Urothelium cell line (cell line): ENCODE results near the gene ANKRD11.
"Not testable (repeated sequence)": the region's sequence is repeated elsewhere in the genome, so short reads cannot be mapped to it uniquely, and the experiment has no call there.

Experiments
- DNase-seq: peaks from one replicate; pipeline ENCODE4 v3.0.0; 2011; ENCODE audit warnings: low spot score, mixed read lengths
- FAIRE-seq: peaks from 2 replicates; lab custom pipeline; 2011; peaks lifted over from hg19 to GRCh38; lab: Jason Lieb, UNC

The ANKRD11 gene

GRCh38 chr16:89482150-89482816 is 8.1 kb downstream of the ANKRD11 start:
- DNase-seq (no peak), FAIRE-seq (no peak)

DNA sequence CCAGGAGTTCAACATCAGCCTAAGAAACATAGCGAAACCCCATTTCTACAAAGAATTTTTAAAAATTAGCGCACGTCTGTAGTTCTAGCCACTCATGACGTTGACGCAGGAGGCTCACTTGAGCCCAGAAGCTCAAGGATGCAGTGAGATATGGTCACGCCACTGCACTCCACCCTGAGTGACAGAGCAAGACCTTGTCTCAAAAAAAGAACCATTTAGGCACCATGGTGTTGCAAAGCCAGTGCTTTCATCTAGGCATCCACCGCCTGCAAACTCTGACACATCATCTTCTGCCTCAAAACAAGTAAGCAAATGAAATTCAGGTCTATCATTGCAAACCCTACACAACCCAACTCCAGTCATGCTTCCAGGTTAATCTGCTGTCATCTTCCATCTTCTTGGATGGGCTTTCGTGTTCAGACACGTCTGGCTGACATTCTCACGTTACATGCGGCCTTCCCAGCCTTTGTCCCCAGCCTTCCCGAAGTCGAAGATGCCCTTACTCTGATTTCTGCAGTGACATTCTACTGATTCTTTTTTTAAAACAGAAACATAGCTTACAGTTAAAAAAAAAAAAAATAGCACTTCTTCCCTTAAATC is 8.9 kb downstream of the ANKRD11 start:
- FAIRE-seq (no peak), DNase-seq (no peak)

- FAIRE-seq (no peak), DNase-seq (peak; percentile 51)
Measured at GRCh38 chr16:89478576-89479221, 11.7 kb downstream of the ANKRD11 start.

- DNase-seq (no peak), FAIRE-seq (no peak)
Measured at GRCh38 chr16:89476811-89477261, 13.5 kb downstream of the ANKRD11 start.

- FAIRE-seq (no peak), DNase-seq (no peak)
Measured at GRCh38 chr16:89476379-89476778, 14.0 kb downstream of the ANKRD11 start.

DNA sequence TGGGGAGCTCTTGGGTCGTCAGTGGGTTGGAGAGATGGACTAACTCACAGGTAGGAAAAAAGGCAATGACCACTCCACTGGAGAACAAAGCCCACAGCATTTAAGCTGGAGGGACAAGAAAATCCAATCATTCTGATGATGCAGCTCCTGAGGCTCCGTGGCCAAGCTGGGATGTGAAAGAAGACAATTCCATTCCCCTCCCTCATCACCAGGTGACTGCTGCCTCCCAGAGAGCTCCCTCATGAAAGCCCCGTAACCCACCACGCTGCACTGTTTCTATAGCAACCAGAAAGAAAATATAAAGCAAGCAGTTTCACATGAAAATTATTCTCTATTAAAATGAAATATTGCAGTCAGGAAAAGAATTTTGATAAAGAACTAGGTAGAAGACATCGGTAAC is 15.2 kb downstream of the ANKRD11 start:
- FAIRE-seq (no peak), DNase-seq (no peak)

GRCh38 chr16:89473791-89474414 is 16.5 kb downstream of the ANKRD11 start:
- no peak for FAIRE-seq
- DNase-seq, result no peak

DNA sequence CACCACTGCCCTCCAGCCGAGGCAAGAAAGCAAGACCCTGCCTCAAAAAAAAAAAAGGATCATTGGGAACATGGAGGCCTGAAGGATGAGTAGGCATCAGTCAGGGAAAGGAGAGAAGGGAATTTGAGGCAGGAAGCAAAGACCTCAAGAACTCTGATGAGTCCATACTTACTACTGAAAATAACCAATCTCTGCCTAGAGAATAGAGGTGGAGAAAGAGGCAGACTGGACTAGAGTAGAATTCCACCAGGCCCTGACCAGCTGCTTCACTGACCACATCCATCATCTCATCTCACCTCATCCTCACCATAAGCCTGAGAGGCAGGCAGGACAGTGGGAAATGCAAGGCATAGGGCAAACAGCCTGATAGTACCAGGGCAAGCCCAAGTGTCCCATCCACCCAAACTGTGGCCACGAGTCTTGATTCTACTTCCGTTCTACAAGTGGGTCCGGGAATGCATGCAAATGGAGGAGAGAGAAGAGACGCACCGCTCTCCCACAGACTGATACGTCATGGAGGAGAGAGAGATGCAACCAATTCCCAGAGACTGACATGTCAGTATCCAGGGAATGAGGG is 17.1 kb downstream of the ANKRD11 start:
- DNase-seq (no peak), FAIRE-seq (no peak)

GRCh38 chr16:89472711-89473075 is 17.7 kb downstream of the ANKRD11 start:
- DNase-seq (no peak), FAIRE-seq (no peak)

GRCh38 chr16:89467382-89467781 is 23.0 kb downstream of the ANKRD11 start:
- no peak for FAIRE-seq

GRCh38 chr16:89466920-89467319 is 23.4 kb downstream of the ANKRD11 start:
- DNase-seq, result no peak
- no peak for FAIRE-seq

More at GRCh38 chr16:89467382-89467781, 23.0 kb downstream of the ANKRD11 start:
- DNase-seq, result no peak

- DNase-seq, FAIRE-seq: not testable (repeated sequence)
Measured at GRCh38 chr16:89463312-89463711, 27.0 kb downstream of the ANKRD11 start.

GRCh38 chr16:89462639-89463038 is 27.7 kb downstream of the ANKRD11 start:
- FAIRE-seq, DNase-seq: not testable (repeated sequence)

GRCh38 chr16:89461890-89462289 is 28.5 kb downstream of the ANKRD11 start:
- not testable (repeated sequence) for DNase-seq, FAIRE-seq

- no peak for DNase-seq
- no peak for FAIRE-seq
Measured at GRCh38 chr16:89460556-89460955, 29.8 kb downstream of the ANKRD11 start.

DNA sequence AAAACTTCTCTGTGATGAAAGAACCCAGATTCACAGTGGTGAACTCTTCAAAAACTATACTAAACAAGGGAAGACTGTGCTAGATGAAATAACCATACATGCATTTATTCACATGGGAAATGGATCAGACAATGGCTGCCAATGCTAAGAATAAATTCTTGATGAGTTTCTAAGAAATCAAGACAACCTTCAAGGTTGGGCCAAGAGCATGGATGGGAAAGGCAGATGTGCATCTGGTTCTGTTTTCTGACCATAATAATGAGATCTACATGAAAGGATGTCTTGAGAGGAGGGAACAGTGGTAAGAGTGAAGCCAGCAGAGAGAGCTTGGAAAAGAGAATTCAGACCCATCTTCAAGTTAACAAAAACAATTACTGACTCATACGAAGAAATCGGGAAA is 31.4 kb downstream of the ANKRD11 start:
- DNase-seq (no peak), FAIRE-seq (no peak)

GRCh38 chr16:89458551-89458950 is 31.8 kb downstream of the ANKRD11 start:
- FAIRE-seq, result no peak
- DNase-seq, result no peak

GRCh38 chr16:89456419-89456959 is 33.9 kb downstream of the ANKRD11 start:
- DNase-seq (no peak), FAIRE-seq (no peak)

GRCh38 chr16:89455692-89456091 is 34.7 kb downstream of the ANKRD11 start:
- DNase-seq, result no peak
- FAIRE-seq, result no peak

DNA sequence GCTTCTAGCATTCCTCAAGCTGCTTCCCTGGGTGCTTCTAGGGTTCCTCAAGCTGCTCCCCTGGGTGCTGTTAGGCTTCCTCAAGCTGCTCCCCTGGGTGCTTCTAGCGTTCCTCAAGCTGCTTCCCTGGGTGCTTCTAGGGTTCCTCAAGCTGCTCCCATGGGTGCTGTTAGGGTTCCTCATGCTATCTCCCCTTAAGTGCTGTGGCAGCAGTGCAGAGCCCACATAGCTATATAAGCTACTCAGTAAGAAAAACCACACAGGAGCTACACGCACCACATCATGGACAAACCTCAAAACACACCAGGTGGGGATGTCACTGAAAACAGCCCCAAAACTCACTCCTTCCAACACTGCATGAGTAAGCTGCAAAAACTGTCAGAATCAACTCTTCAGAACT is 35.2 kb downstream of the ANKRD11 start:
- FAIRE-seq, result no peak

More for the DNA sequence above, 35.2 kb downstream of the ANKRD11 start:
- no peak for DNase-seq
